ENCODE measurements around the gene ATAD3C. TPM values are rescaled to one million over a fixed set of nuclear protein-coding genes. Genes with fewer than 3 reads are reported as not detected.
"Not testable (repeated sequence)": the region's sequence is repeated elsewhere in the genome, so short reads cannot be mapped to it uniquely, and the experiment has no call there.

The ATAD3C gene
- total RNA-seq, 1 donor from 2014 or later = 0.23 TPM

- no peaks in the 10 kb centered on the region for H3K9me3 Mint-ChIP-seq
- DNase-seq (ENCODE audit: low read depth, low spot score) = peak; percentile 82
- no peaks in the 10 kb centered on the region for H3K36me3 Mint-ChIP-seq (ENCODE audit: low read depth)
- H3K4me3 Mint-ChIP-seq = peak within 1 kb of the TSS; percentile 93
- TF ChIP-seq CTCF (conservative IDR thresholded peaks at IDR 0.05) = no peak
- peaks cover 23% of the 10 kb centered on the region for H3K4me1 Mint-ChIP-seq
- no peaks in the 10 kb centered on the region for H3K27me3 Mint-ChIP-seq (ENCODE audit: low read depth)
- H3K27ac Mint-ChIP-seq (ENCODE audit: unreplicated experiment) = no peak within 1 kb of the TSS
These were observed 22.0 kb downstream of the ATAD3C start, which contains the start of gene ATAD3B for GRCh38 chr1:1471389-1472052. TSS of gene ATAD3B (plus strand) at chr1:1471765. CDS start at chr1:1471885, 120 bp downstream.

GRCh38 chr1:1472053-1472876 lies 22.8 kb downstream of the ATAD3C start:
- H3K27me3 Mint-ChIP-seq (ENCODE audit: low read depth); DNase-seq (ENCODE audit: low read depth, low spot score); H3K27ac Mint-ChIP-seq (ENCODE audit: unreplicated experiment); H3K36me3 Mint-ChIP-seq (ENCODE audit: low read depth); H3K9me3 Mint-ChIP-seq: not testable (repeated sequence)
- Mint-ChIP-seq H3K4me1 (peaks cover 23% of the 10 kb centered on the region), H3K4me3 (peak overlapping the region; percentile 86)

GRCh38 chr1:1476011-1476410 lies 26.5 kb downstream of the ATAD3C start:
- H3K9me3 Mint-ChIP-seq; DNase-seq (ENCODE audit: low read depth, low spot score); H3K27ac Mint-ChIP-seq (ENCODE audit: unreplicated experiment); H3K27me3 Mint-ChIP-seq (ENCODE audit: low read depth); H3K36me3 Mint-ChIP-seq (ENCODE audit: low read depth); H3K4me3 Mint-ChIP-seq: not testable (repeated sequence)
- H3K4me1 Mint-ChIP-seq = peaks cover 11% of the 10 kb centered on the region

GRCh38 chr1:1477206-1477605 lies 27.7 kb downstream of the ATAD3C start:
- Mint-ChIP-seq H3K36me3 (ENCODE audit: low read depth) (peaks cover 9% of the 10 kb centered on the region), H3K4me3 (peak overlapping the region; percentile 15), H3K4me1 (peaks cover 9% of the 10 kb centered on the region), H3K27me3 (ENCODE audit: low read depth) (no peaks in the 10 kb centered on the region), H3K9me3 (no peaks in the 10 kb centered on the region), H3K27ac (ENCODE audit: unreplicated experiment) (no peak overlapping the region)
- TF ChIP-seq CTCF (conservative IDR thresholded peaks at IDR 0.05) = no peak
- DNase-seq (ENCODE audit: low read depth, low spot score) = no peak

- H3K27me3 Mint-ChIP-seq (ENCODE audit: low read depth) = no peaks in the 10 kb centered on the region
- no peak for DNase-seq (ENCODE audit: low read depth, low spot score)
- H3K27ac Mint-ChIP-seq (ENCODE audit: unreplicated experiment) = no peak overlapping the region
- H3K36me3 Mint-ChIP-seq (ENCODE audit: low read depth) = peaks cover 9% of the 10 kb centered on the region
- H3K9me3 Mint-ChIP-seq = no peaks in the 10 kb centered on the region
- H3K4me3 Mint-ChIP-seq = peak overlapping the region; percentile 27
- H3K4me1 Mint-ChIP-seq = no peaks in the 10 kb centered on the region
- TF ChIP-seq CTCF (conservative IDR thresholded peaks at IDR 0.05) = no peak
These were observed 30.3 kb downstream of the ATAD3C start for GRCh38 chr1:1479547-1480487.

- H3K4me3 Mint-ChIP-seq; H3K27me3 Mint-ChIP-seq (ENCODE audit: low read depth); H3K36me3 Mint-ChIP-seq (ENCODE audit: low read depth); DNase-seq (ENCODE audit: low read depth, low spot score); H3K27ac Mint-ChIP-seq (ENCODE audit: unreplicated experiment); H3K9me3 Mint-ChIP-seq; H3K4me1 Mint-ChIP-seq: not testable (repeated sequence)
These were observed 31.0 kb downstream of the ATAD3C start for GRCh38 chr1:1480488-1480867.

GRCh38 chr1:1481811-1482210 lies 32.3 kb downstream of the ATAD3C start:
- not testable (repeated sequence) for H3K4me3 Mint-ChIP-seq; H3K27me3 Mint-ChIP-seq (ENCODE audit: low read depth); DNase-seq (ENCODE audit: low read depth, low spot score); H3K9me3 Mint-ChIP-seq; H3K4me1 Mint-ChIP-seq; H3K36me3 Mint-ChIP-seq (ENCODE audit: low read depth); H3K27ac Mint-ChIP-seq (ENCODE audit: unreplicated experiment)

Measured in neural crest cell (in vitro differentiated cells).